ENCODE data around the gene TIAM2.
"Not testable (repeated sequence)": the region's sequence is repeated elsewhere in the genome, so short reads cannot be mapped to it uniquely, and the experiment has no call there.

The TIAM2 gene

GRCh38 chr6:154993026-154993425, 2.1 kb upstream of the TIAM2 start:
- DNase-seq = no peak

GRCh38 chr6:154993710-154994109, 1.4 kb upstream of the TIAM2 start:
- no peak for DNase-seq

- DNase-seq = no peak
Measured at GRCh38 chr6:154994836-154995253, 270 bp upstream of the TIAM2 start.

DNA sequence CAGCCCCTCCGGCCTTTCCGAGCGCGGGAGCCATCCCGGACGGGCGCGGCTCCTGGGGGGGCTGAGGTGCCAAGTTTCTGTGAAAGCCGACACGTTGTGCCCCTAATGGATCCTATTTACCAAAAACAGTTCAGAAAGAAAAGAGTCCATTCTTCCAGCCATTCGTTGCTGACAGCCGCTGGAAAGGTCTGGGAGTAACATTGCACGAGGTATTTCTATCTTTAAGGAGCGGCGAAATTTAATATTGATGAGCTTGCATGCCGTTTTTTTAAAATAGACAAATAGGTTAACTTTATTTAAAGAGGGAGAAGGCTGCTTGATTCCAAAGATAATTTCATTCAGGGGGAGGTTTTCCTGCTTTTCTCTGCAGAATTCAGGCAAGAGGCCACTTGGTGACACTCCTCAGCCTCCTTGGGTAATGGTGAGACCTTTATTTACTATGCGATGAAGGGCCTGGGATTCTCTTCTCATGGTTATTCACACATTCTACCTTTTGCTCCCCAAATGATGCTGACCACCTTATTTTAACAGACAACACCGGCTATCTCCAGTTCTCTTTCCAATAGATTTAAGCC, 988 bp downstream of the TIAM2 start:
- no peak for DNase-seq

DNA sequence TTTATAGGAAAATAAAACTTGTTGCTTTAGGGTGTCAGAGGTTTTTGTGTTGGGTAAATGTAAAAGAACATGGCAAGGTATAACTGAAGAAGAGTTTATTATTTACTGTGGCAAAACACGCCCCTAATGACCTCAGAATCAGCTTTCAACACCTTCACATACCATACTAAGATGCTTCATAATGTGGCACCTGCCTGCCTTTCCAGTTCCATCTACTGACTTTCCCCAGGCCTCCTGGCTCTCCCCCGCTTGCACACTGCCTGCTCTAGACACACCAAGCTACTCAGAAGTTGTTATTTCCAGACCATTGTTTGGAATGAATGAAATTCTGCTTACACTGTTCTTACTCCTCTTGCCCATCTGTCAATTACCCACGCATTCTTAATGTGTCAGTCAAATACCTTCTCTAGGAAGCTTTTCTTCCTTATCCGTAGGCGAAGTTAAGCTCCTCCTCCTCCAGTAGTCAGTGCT, 1.8 kb downstream of the TIAM2 start:
- DNase-seq = no peak

GRCh38 chr6:154998855-154999254, 3.7 kb downstream of the TIAM2 start:
- DNase-seq = no peak

DNA sequence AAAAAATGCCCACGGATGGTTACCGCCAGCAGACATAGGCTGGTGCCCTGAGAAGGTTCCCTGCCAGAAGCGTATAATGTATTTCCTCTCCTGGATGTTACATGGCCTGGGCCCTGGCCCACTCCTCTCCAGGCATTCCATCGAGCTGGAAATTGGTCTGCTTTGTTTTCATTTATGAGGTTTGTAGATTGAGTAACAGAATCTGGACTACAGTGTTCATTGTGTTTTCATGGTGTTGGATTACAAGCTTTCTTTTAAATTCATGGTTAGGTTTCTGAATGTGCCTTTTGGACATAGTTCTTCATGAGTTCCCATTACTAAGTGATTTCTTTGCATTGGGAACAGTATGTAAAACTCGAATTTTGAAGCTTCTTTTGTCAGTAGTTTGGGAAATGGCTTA, 6.4 kb downstream of the TIAM2 start:
- no peak for DNase-seq

GRCh38 chr6:155001934-155002333, 6.8 kb downstream of the TIAM2 start:
- DNase-seq = no peak

DNA sequence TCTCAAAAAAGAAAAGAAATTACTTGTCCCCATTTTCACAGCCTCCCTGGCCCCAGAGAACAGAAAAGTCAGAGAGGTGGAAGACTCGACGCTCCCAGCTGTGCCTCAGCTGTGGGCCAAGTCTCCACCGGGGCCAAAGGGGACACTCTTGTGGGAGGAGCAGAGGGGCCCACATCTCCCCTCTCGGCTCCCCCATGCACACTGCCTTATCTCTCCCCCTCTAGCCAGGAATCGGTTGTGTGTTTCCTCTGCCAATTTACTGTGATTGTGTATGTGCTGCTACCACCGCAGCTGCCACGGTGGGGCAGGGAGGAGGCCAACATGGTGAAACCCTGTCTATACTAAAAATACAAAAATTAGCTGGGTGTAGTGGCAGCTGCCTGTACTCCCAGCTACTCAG, 8.4 kb downstream of the TIAM2 start:
- no peak for DNase-seq

DNA sequence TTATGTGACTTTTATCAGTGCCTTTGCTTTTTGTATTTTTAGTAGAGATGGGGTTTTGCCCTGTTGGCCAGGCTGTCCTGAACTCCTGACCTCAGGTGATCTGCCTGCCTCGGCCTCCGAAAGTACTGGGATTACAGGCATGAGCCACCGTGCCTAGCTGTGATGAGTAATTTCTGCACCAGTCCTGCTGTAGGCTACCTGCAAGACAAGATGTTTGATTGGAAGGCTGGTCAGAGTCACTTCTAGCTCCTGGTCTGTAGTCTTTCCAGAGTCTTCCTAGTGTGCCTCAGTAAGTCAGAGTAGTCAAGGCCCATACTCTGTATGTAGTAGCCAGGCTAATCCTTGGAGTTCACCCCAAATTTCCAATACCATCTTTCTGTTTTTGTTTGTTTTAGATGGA, 8.9 kb downstream of the TIAM2 start:
- no peak for DNase-seq

GRCh38 chr6:155004576-155005372, 9.7 kb downstream of the TIAM2 start:
- DNase-seq = no peak

GRCh38 chr6:155008625-155009024, 13.5 kb downstream of the TIAM2 start:
- no peak for DNase-seq

- no peak for DNase-seq
Measured at GRCh38 chr6:155010940-155011339, 15.8 kb downstream of the TIAM2 start.

DNA sequence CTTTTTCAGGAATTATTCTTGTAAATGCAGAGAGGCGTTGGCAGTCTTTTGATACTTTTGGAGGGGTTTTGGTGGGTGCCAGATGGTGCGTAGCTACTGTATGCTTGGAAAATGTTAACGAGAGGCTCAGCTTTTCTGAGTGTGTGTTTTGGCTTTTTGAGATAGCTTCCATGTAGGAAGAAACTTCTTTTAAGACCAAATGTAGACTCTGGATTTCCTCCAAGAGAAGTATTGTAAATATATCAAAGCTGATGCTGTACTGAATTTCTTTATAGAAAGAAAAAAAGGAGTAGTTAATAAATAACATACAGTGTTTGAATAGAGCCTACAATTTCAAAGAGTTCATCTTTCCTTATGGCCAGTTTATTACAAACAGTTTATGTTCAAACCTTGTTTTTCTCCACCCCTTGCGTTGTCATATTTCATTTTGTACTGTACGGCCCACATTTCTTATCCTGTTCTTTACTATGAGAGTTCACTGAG, 16.7 kb downstream of the TIAM2 start:
- DNase-seq = no peak

DNA sequence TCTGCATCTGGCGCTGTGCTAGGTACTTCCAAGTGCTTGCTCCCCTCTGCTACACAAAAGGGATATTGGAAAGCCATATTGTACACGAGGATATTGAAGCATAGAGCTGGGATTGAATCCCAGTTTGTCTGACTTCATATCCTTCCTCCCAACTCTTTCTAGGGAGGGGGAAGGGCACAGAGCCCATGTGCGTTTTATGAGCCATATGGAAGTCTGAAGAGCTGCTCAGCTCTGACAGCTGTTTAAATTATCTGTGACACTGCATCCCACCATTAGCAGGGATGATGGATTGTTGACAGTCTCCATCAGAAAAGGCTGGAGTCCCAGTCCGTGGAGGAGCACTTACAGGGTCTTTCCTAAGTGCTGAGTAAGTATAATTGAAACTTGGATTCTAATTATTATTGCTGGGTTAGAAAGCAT, 18.4 kb downstream of the TIAM2 start:
- no peak for DNase-seq

DNA sequence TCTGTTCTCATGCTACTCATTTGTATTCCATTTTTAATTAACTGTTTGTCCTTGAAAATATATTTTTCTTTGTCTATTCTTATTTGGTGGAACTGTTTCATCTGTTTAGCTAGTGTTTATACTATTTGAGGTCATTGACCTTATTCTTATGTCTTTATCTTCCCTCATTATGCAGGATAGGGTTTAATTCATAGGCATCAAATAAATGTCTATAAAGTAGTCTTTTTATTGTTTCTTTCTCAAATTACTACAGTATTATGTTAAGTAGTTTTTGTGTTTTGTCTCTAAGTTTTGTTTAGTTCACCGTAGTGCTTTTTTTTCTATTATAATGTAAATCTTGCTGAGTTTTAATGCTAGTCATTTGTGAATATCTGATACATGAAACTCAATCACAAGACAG, 19.0 kb downstream of the TIAM2 start:
- DNase-seq = no peak

- DNase-seq = no peak
Measured at GRCh38 chr6:155014670-155015300, 19.7 kb downstream of the TIAM2 start.

- not testable (repeated sequence) for DNase-seq
Measured at GRCh38 chr6:155018415-155018814, 23.3 kb downstream of the TIAM2 start.

DNA sequence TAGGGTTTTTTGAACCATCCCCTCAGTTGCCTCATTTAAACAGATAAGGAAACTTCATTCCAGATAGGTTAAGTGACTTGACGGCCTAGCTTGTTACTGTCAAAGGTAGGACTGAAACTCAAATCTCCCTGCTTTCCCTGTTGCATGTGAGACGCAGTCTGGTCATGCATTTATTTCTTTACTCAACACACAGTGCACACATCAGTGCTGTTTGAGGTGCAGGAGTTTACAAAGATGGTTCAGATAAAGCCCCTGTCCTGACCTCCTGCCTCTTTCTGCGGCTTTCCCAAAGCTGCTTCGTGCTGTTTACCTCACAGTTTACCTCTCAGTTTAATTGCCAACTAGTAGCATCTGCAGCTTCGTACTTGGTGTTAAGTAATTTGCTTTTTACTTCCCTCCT, 26.6 kb downstream of the TIAM2 start:
- DNase-seq = no peak

DNA sequence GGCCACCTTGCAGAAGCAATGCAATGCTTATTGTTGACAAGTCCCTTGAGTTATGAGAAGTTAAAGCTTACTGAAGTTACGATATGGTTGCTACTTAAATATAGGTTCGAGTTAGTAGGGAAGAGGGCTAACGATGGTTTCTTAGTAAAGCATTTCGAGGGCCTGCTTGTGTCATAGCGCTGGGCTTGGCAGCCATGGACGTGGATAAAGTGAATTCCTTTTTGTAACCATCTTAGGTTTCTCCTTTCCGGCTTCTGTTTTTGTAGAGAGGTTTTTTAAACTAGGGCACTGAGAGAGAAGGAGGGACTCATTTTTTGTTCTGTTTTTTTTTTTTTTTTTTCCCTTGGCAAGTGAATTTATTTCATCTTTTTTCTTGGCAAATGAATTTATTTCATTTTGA, 27.6 kb downstream of the TIAM2 start:
- no peak for DNase-seq

GRCh38 chr6:155023717-155024116, 28.6 kb downstream of the TIAM2 start:
- DNase-seq = no peak

GRCh38 chr6:155024391-155025027, 29.4 kb downstream of the TIAM2 start:
- no peak for DNase-seq

GRCh38 chr6:155026022-155026705, 31.0 kb downstream of the TIAM2 start:
- no peak for DNase-seq
